Parathyroid adenoma (tissue), 2 donors: Measurements from ENCODE around the gene GNAI3.

ENCODE experiments used
- H2AFZ ChIP-seq: fragments of 300-600 bp; sonication (generic); one replicate; pipeline ENCODE4 v1.7.0; 2017; ENCODE audit warnings: antibody characterized with exemption, mild to moderate bottlenecking
- H3K27ac ChIP-seq: fragments of 300-600 bp; sonication (generic); one replicate; pipeline ENCODE4 v1.7.0; 2017
- H3K27me3 ChIP-seq: fragments of 300-600 bp; sonication (generic); one replicate; pipeline ENCODE4 v1.7.0; 2017; ENCODE audit warnings: low read length; ENCODE audit not compliant: control insufficient read depth, insufficient read depth
- H3K36me3 ChIP-seq: fragments of 300-600 bp; sonication (generic); one replicate; pipeline ENCODE4 v1.7.0; 2017; ENCODE audit warnings: low read length; ENCODE audit not compliant: control insufficient read depth, insufficient read depth
- H3K4me1 ChIP-seq: fragments of 300-600 bp; sonication (generic); one replicate; pipeline ENCODE4 v1.7.0; 2017; ENCODE audit warnings: control low read depth
- H3K4me2 ChIP-seq: fragments of 300-600 bp; sonication (generic); one replicate; pipeline ENCODE4 v1.7.0; 2017; ENCODE audit warnings: low read length
- H3K4me3 ChIP-seq: fragments of 300-600 bp; sonication (generic); one replicate; pipeline ENCODE4 v1.7.0; 2017; ENCODE audit warnings: low read depth, low read length
- H3K79me2 ChIP-seq: fragments of 300-600 bp; sonication (generic); one replicate; pipeline ENCODE4 v1.7.0; 2017; ENCODE audit warnings: control low read depth
- H3K9ac ChIP-seq: fragments of 300-600 bp; sonication (generic); one replicate; pipeline ENCODE4 v1.7.0; 2017; ENCODE audit warnings: mild to moderate bottlenecking
- H3K9me3 ChIP-seq: fragments of 300-600 bp; sonication (generic); one replicate; pipeline ENCODE4 v1.7.0; 2017; ENCODE audit warnings: low read length; ENCODE audit not compliant: control insufficient read depth
- TF ChIP-seq, protein P1 (sequence below): fragments of 300-600 bp; sonication (generic); IDR thresholded peaks from one replicate; pipeline ENCODE4 v1.7.0; 2017; ENCODE audit warnings: antibody characterized with exemption, mild to moderate bottlenecking
- donor health status: primary hyperparathyroidism.

Gene GNAI3

DNA sequence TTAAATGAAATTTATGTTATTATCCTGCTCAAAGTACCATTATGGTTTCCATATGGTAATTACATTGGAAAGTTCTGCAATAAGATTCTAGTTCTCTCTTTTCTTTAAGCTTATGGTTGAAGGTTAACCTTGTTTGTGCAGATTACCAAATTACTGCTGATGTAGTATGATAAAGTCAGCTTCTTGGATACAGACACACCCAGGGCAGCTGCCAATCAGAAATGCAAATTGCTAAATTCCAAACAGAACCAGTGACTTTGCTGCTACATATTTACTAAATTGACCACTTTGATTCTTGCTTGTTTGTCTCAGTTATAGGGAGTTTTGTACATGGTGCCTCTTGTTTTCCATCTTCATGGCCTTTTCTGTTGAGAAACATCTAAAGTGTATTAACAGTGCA lies 44.5 kb downstream of the GNAI3 start:
- no peaks in the 10 kb centered on the region for H3K9me3 ChIP-seq
- TF ChIP-seq, protein P1, sequence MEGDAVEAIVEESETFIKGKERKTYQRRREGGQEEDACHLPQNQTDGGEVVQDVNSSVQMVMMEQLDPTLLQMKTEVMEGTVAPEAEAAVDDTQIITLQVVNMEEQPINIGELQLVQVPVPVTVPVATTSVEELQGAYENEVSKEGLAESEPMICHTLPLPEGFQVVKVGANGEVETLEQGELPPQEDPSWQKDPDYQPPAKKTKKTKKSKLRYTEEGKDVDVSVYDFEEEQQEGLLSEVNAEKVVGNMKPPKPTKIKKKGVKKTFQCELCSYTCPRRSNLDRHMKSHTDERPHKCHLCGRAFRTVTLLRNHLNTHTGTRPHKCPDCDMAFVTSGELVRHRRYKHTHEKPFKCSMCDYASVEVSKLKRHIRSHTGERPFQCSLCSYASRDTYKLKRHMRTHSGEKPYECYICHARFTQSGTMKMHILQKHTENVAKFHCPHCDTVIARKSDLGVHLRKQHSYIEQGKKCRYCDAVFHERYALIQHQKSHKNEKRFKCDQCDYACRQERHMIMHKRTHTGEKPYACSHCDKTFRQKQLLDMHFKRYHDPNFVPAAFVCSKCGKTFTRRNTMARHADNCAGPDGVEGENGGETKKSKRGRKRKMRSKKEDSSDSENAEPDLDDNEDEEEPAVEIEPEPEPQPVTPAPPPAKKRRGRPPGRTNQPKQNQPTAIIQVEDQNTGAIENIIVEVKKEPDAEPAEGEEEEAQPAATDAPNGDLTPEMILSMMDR, result no peak
- H3K79me2 ChIP-seq, result no peaks in the 10 kb centered on the region
- H3K27me3 ChIP-seq, result no peaks in the 10 kb centered on the region
- H3K9ac ChIP-seq, result no peak overlapping the region
- H3K4me1 ChIP-seq, result no peaks in the 10 kb centered on the region
- no peak overlapping the region for H3K27ac ChIP-seq
- no peak overlapping the region for H2AFZ ChIP-seq
- H3K36me3 ChIP-seq, result no peaks in the 10 kb centered on the region
- no peak overlapping the region for H3K4me3 ChIP-seq
- H3K4me2 ChIP-seq, result no peak overlapping the region

DNA sequence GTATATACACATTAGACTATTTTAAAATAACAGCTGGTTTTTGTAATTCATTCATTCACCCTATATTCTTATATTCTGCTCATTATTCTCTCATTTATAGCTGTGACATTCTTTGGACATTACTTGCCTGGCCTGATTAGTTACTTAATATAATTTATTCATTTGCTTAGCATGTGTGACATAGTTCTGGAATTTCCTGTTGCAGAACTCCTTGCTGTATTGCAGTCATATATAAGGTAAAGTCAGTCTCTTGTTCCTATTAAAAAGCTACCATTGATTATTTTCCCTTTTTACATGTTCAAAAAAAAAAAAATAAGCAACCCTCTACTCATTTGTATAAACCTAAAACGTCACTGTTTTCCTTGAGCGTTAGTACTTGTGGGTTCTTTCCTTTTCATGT lies 47.1 kb downstream of the GNAI3 start:
- Histone ChIP-seq H3K4me2 (no peak overlapping the region), H3K36me3 (no peaks in the 10 kb centered on the region), H3K4me3 (no peak overlapping the region), H3K27me3 (no peaks in the 10 kb centered on the region), H3K9ac (no peak overlapping the region), H2AFZ (no peak overlapping the region), H3K27ac (no peak overlapping the region), H3K79me2 (no peaks in the 10 kb centered on the region), H3K9me3 (no peaks in the 10 kb centered on the region), H3K4me1 (no peaks in the 10 kb centered on the region)
- TF ChIP-seq, protein P1, result no peak

DNA sequence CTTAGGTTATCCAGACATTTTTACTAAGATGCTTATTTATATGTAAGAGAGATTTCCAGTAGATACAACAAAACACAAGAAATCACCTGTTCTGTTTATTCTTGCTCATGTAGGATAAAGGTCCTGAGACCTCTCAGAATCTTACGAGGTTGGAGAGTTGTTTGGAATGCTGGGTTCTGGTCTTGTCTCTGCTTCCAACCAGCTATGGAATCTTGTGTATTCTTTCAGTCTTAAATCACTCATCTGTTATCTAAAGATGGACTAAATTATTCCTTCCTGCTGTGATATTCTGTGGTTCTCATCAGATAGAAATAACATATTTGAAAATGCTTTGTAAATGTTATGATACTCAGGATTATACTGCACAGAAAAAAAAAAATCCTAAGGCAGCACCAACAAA lies 49.7 kb downstream of the GNAI3 start:
- Histone ChIP-seq H3K9ac (no peak overlapping the region), H3K27ac (no peak overlapping the region), H3K79me2 (no peaks in the 10 kb centered on the region), H2AFZ (no peak overlapping the region), H3K27me3 (no peaks in the 10 kb centered on the region), H3K9me3 (no peaks in the 10 kb centered on the region), H3K4me2 (no peak overlapping the region), H3K4me1 (no peaks in the 10 kb centered on the region), H3K4me3 (no peak overlapping the region), H3K36me3 (no peaks in the 10 kb centered on the region)
- TF ChIP-seq, protein P1, result no peak

DNA sequence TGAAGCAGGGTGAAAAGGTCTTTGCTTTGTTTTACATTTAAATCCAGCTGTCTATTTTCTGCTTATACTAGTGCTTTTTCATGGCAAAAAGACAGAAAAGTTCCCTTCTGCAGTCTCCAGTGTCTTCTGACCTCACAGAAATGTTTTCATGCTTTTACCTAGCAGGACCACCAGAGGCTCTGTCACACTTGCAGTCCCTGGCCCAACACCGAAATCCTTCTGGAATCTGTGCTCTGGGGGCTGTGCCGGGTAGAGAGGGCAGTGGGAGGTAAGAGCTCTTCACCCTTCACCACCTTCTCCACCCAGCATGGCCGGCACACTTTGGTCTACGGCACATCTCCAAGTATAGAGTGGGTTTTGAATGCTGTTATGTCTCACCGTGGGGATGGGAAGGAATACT lies 50.2 kb downstream of the GNAI3 start:
- H3K36me3 ChIP-seq, result no peaks in the 10 kb centered on the region
- H3K9me3 ChIP-seq, result no peaks in the 10 kb centered on the region
- H2AFZ ChIP-seq, result no peak overlapping the region
- no peak overlapping the region for H3K4me2 ChIP-seq
- no peaks in the 10 kb centered on the region for H3K79me2 ChIP-seq
- no peak overlapping the region for H3K9ac ChIP-seq
- H3K27me3 ChIP-seq, result no peaks in the 10 kb centered on the region
- TF ChIP-seq, protein P1, result no peak
- no peak overlapping the region for H3K27ac ChIP-seq
- no peaks in the 10 kb centered on the region for H3K4me1 ChIP-seq
- no peak overlapping the region for H3K4me3 ChIP-seq

DNA sequence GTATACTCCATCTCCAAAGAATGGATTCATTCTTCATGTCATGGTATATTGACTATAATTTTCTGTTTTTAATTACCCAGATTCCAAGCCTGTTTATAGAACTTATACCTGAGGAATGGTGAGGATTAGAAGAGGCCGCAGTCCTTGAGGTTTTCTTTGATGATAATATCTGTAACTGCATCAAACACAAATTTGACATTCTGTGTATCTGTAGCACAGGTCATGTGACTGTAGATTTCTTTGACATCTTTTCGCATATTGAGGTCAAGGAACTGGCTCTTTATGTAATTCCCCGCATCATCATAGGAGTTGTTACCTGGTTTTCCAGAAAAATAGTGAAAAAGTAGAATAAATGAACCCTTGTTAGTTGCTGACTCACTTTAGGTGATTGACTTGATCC lies 54.8 kb downstream of the GNAI3 start:
- TF ChIP-seq, protein P1, result no peak
- H3K4me3 ChIP-seq, result no peak overlapping the region
- no peaks in the 10 kb centered on the region for H3K4me1 ChIP-seq
- H3K27me3 ChIP-seq, result no peaks in the 10 kb centered on the region
- H3K36me3 ChIP-seq, result no peaks in the 10 kb centered on the region
- no peak overlapping the region for H2AFZ ChIP-seq
- H3K9ac ChIP-seq, result no peak overlapping the region
- H3K4me2 ChIP-seq, result no peak overlapping the region
- H3K9me3 ChIP-seq, result no peaks in the 10 kb centered on the region
- no peak overlapping the region for H3K27ac ChIP-seq
- H3K79me2 ChIP-seq, result no peaks in the 10 kb centered on the region
